Parathyroid adenoma (tissue), 2 donors: ENCODE data around the gene SYTL2.

ENCODE experiments used
- H2AFZ ChIP-seq: fragments of 300-600 bp; sonication (generic); one replicate; pipeline ENCODE4 v1.7.0; 2017; ENCODE audit warnings: antibody characterized with exemption, mild to moderate bottlenecking
- H3K27ac ChIP-seq: fragments of 300-600 bp; sonication (generic); one replicate; pipeline ENCODE4 v1.7.0; 2017
- H3K27me3 ChIP-seq: fragments of 300-600 bp; sonication (generic); one replicate; pipeline ENCODE4 v1.7.0; 2017; ENCODE audit warnings: low read length; ENCODE audit not compliant: control insufficient read depth, insufficient read depth
- H3K36me3 ChIP-seq: fragments of 300-600 bp; sonication (generic); one replicate; pipeline ENCODE4 v1.7.0; 2017; ENCODE audit warnings: low read length; ENCODE audit not compliant: control insufficient read depth, insufficient read depth
- H3K4me1 ChIP-seq: fragments of 300-600 bp; sonication (generic); one replicate; pipeline ENCODE4 v1.7.0; 2017; ENCODE audit warnings: control low read depth
- H3K4me2 ChIP-seq: fragments of 300-600 bp; sonication (generic); one replicate; pipeline ENCODE4 v1.7.0; 2017; ENCODE audit warnings: low read length
- H3K4me3 ChIP-seq: fragments of 300-600 bp; sonication (generic); one replicate; pipeline ENCODE4 v1.7.0; 2017; ENCODE audit warnings: low read depth, low read length
- H3K79me2 ChIP-seq: fragments of 300-600 bp; sonication (generic); one replicate; pipeline ENCODE4 v1.7.0; 2017; ENCODE audit warnings: control low read depth
- H3K9ac ChIP-seq: fragments of 300-600 bp; sonication (generic); one replicate; pipeline ENCODE4 v1.7.0; 2017; ENCODE audit warnings: mild to moderate bottlenecking
- H3K9me3 ChIP-seq: fragments of 300-600 bp; sonication (generic); one replicate; pipeline ENCODE4 v1.7.0; 2017; ENCODE audit warnings: low read length; ENCODE audit not compliant: control insufficient read depth
- CTCF ChIP-seq: fragments of 300-600 bp; sonication (generic); IDR thresholded peaks from one replicate; pipeline ENCODE4 v1.7.0; 2017; ENCODE audit warnings: antibody characterized with exemption, mild to moderate bottlenecking
- donor health status: primary hyperparathyroidism.

The SYTL2 gene

GRCh38 chr11:85726381-85726780 is 84.6 kb downstream of the SYTL2 start:
- Histone ChIP-seq H3K9ac (no peak overlapping the region), H3K36me3 (no peaks in the 10 kb centered on the region), H3K4me3 (no peak overlapping the region), H2AFZ (no peak overlapping the region), H3K4me1 (no peaks in the 10 kb centered on the region), H3K27ac (no peak overlapping the region), H3K79me2 (no peaks in the 10 kb centered on the region), H3K27me3 (no peaks in the 10 kb centered on the region), H3K4me2 (no peak overlapping the region), H3K9me3 (no peaks in the 10 kb centered on the region)
- TF ChIP-seq CTCF, result no peak

GRCh38 chr11:85725510-85726258 is 85.3 kb downstream of the SYTL2 start:
- Histone ChIP-seq H3K4me1 (no peaks in the 10 kb centered on the region), H3K79me2 (no peaks in the 10 kb centered on the region), H3K27ac (no peak overlapping the region), H3K9me3 (no peaks in the 10 kb centered on the region), H3K9ac (no peak overlapping the region), H3K36me3 (no peaks in the 10 kb centered on the region), H2AFZ (no peak overlapping the region), H3K4me2 (no peak overlapping the region), H3K27me3 (no peaks in the 10 kb centered on the region), H3K4me3 (no peak overlapping the region)
- TF ChIP-seq CTCF, result no peak

- no peak overlapping the region for H3K27ac ChIP-seq
- TF ChIP-seq CTCF, result no peak
Observed at GRCh38 chr11:85724748-85725465, 86.0 kb downstream of the SYTL2 start.

GRCh38 chr11:85723088-85723487 is 87.9 kb downstream of the SYTL2 start:
- TF ChIP-seq CTCF, result no peak
- H3K36me3 ChIP-seq, result no peaks in the 10 kb centered on the region
- no peaks in the 10 kb centered on the region for H3K79me2 ChIP-seq
- H3K4me1 ChIP-seq, result no peaks in the 10 kb centered on the region
- no peaks in the 10 kb centered on the region for H3K27me3 ChIP-seq
- no peak overlapping the region for H3K4me3 ChIP-seq
- H3K9ac ChIP-seq, result no peak overlapping the region
- no peaks in the 10 kb centered on the region for H3K9me3 ChIP-seq
- H3K27ac ChIP-seq, result no peak overlapping the region
- H2AFZ ChIP-seq, result no peak overlapping the region
- no peak overlapping the region for H3K4me2 ChIP-seq

More at GRCh38 chr11:85724748-85725465, 86.0 kb downstream of the SYTL2 start:
- H3K79me2 ChIP-seq, result no peaks in the 10 kb centered on the region
- H3K4me1 ChIP-seq, result no peaks in the 10 kb centered on the region
- H3K4me3 ChIP-seq, result no peak overlapping the region
- no peaks in the 10 kb centered on the region for H3K27me3 ChIP-seq
- no peak overlapping the region for H3K4me2 ChIP-seq
- no peaks in the 10 kb centered on the region for H3K9me3 ChIP-seq
- H3K36me3 ChIP-seq, result no peaks in the 10 kb centered on the region
- no peak overlapping the region for H3K9ac ChIP-seq
- H2AFZ ChIP-seq, result no peak overlapping the region
